ENCODE results near the gene NISCH.

DNA sequence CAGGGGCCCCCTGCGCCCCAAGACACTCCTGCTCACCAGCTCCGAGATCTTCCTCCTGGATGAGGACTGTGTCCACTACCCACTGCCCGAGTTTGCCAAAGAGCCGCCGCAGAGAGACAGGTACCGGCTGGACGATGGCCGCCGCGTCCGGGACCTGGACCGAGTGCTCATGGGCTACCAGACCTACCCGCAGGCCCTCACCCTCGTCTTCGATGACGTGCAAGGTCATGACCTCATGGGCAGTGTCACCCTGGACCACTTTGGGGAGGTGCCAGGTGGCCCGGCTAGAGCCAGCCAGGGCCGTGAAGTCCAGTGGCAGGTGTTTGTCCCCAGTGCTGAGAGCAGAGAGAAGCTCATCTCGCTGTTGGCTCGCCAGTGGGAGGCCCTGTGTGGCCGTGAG is 36.7 kb downstream of the NISCH start:
- TF ChIP-seq, protein P1, sequence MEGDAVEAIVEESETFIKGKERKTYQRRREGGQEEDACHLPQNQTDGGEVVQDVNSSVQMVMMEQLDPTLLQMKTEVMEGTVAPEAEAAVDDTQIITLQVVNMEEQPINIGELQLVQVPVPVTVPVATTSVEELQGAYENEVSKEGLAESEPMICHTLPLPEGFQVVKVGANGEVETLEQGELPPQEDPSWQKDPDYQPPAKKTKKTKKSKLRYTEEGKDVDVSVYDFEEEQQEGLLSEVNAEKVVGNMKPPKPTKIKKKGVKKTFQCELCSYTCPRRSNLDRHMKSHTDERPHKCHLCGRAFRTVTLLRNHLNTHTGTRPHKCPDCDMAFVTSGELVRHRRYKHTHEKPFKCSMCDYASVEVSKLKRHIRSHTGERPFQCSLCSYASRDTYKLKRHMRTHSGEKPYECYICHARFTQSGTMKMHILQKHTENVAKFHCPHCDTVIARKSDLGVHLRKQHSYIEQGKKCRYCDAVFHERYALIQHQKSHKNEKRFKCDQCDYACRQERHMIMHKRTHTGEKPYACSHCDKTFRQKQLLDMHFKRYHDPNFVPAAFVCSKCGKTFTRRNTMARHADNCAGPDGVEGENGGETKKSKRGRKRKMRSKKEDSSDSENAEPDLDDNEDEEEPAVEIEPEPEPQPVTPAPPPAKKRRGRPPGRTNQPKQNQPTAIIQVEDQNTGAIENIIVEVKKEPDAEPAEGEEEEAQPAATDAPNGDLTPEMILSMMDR (IDR thresholded peaks at IDR 0.05; ENCODE audit: control extremely low read depth in 1 of 3, insufficient read depth in 1 of 3, low read depth in 1 of 3, low read length in 3 of 3) = no peak
- TF ChIP-seq ZNF274 (IDR thresholded peaks at IDR 0.05; ENCODE audit: borderline replicate concordance, extremely low read depth, low read length) (no peak), YY1 (IDR thresholded peaks at IDR 0.05; ENCODE audit: low read depth, low read length) (no peak)

All from H1 (cell line).